ENCODE data around the gene LRRC8A. TPM values are rescaled to one million over a fixed set of nuclear protein-coding genes. Genes with fewer than 3 reads are reported as not detected.

Gene LRRC8A
- total and polyA plus RNA-seq, 2 of the 4 experiments (the other 2 are of a cell fraction): 42.8 to 60.9 TPM

GRCh38 chr9:128885376-128885775 lies 3.4 kb downstream of the LRRC8A start:
- H2BK5ac ChIP-seq (ENCODE audit: low read depth, low read length, poor library complexity, severe bottlenecking): no peak overlapping the region
- no peak for TF ChIP-seq BHLHE40 (IDR thresholded peaks at IDR 0.05; ENCODE audit: low read depth, low read length)
- TF ChIP-seq, protein P1, sequence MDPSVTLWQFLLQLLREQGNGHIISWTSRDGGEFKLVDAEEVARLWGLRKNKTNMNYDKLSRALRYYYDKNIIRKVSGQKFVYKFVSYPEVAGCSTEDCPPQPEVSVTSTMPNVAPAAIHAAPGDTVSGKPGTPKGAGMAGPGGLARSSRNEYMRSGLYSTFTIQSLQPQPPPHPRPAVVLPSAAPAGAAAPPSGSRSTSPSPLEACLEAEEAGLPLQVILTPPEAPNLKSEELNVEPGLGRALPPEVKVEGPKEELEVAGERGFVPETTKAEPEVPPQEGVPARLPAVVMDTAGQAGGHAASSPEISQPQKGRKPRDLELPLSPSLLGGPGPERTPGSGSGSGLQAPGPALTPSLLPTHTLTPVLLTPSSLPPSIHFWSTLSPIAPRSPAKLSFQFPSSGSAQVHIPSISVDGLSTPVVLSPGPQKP (IDR thresholded peaks at IDR 0.05; ENCODE audit: borderline replicate concordance, low read depth, low read length): no peak
- TF ChIP-seq MAFK (IDR thresholded peaks at IDR 0.05; ENCODE audit: low read depth, low read length): no peak
- TF ChIP-seq MXI1 (IDR thresholded peaks at IDR 0.05; ENCODE audit: borderline replicate concordance, low read depth, low read length): no peak
- no peak for TF ChIP-seq SMC3 (IDR thresholded peaks at IDR 0.05; ENCODE audit: low read depth, low read length)
- no peak for TF ChIP-seq CEBPB (IDR thresholded peaks at IDR 0.05; ENCODE audit: low read depth, low read length)
- no peak for TF ChIP-seq RFX5 (IDR thresholded peaks at IDR 0.05; ENCODE audit: low read depth, low read length)
- no peak for TF ChIP-seq CHD1 (IDR thresholded peaks at IDR 0.05; ENCODE audit: low read depth, low read length)
- no peak for TF ChIP-seq RAD21 (IDR thresholded peaks at IDR 0.05; ENCODE audit: low read length)
- no peak overlapping the region for H2BK20ac ChIP-seq (ENCODE audit: low read depth, low read length)
- no TSS peak for BruUV-seq (replicated peaks)
- peaks cover 16 to 78% of the 10 kb centered on the region in 2 experiments for H3K79me1 ChIP-seq (ENCODE audit: low read depth in 1 of 2, low read length in 2 of 2)
- H3K9me3 ChIP-seq (ENCODE audit: control insufficient read depth, insufficient read depth, low read length): no peaks in the 10 kb centered on the region
- no peaks in the 10 kb centered on the region for H3K27me3 ChIP-seq (ENCODE audit: control insufficient read depth, insufficient read depth, low read length)
- H4K91ac ChIP-seq (ENCODE audit: insufficient read depth, low read depth, low read length): no peak overlapping the region
- H4K8ac ChIP-seq (ENCODE audit: low read depth in 2 of 2, low read length in 2 of 2): no peak overlapping the region
- no peak overlapping the region for H3K4me2 ChIP-seq (ENCODE audit: low read depth, low read length)
- H3K9me1 ChIP-seq (ENCODE audit: insufficient read depth, low read length): peaks cover 33% of the 10 kb centered on the region
- H2BK15ac ChIP-seq (ENCODE audit: low read depth, low read length): no peak overlapping the region
- H3K9ac ChIP-seq (ENCODE audit: low read depth, low read length): no peak overlapping the region
- dilution Hi-C loops (cut with HindIII; ENCODE audit: low sequenced_read_pairs, unreplicated experiment): no loop called here
- H3K4me1 ChIP-seq (ENCODE audit: control insufficient read depth, insufficient read depth, low read length): peaks cover 19% of the 10 kb centered on the region
- in situ Hi-C loops (cut with MboI; ENCODE audit: low sequenced_read_pairs): no loop called here
- no peak overlapping the region for H3K14ac ChIP-seq (replicated peaks; ENCODE audit: low read depth, low read length)
- no peak overlapping the region for H3K18ac ChIP-seq (ENCODE audit: low read depth, low read length)
- ChIA-PET CTCF (no interaction called here), POLR2A (ENCODE audit: unreplicated experiment) (no interaction called here)
- no peak overlapping the region for H3K56ac ChIP-seq (ENCODE audit: extremely low read depth, insufficient read depth, low read length)
- H2BK120ac ChIP-seq (ENCODE audit: low read depth, low read length): no peak overlapping the region
- no peak overlapping the region for H3K4ac ChIP-seq (ENCODE audit: low read depth, low read length)
- H2AK5ac ChIP-seq (ENCODE audit: low read depth, low read length): no peak overlapping the region
- DNase-seq (no peak), ATAC-seq (ENCODE audit: low read depth) (no peak)
- WGBS, 2 experiments (ENCODE audit: extremely low coverage in 2 of 2, insufficient read length in 1 of 2): no CpG with 5 or more reads among the region's 8 CpGs
- intact Hi-C loops (cut with micrococcal nuclease): no loop called here
- H3K4me3 ChIP-seq (ENCODE audit: insufficient read depth, low read depth, low read length): no peak overlapping the region
- H4K20me1 ChIP-seq (ENCODE audit: insufficient read depth, low read length): peaks cover 43% of the 10 kb centered on the region
- no peak overlapping the region for H2AFZ ChIP-seq (replicated peaks; ENCODE audit: low read length, poor library complexity)
- H3K23ac ChIP-seq (ENCODE audit: low read depth, low read length): no peak overlapping the region
- H2AK9ac ChIP-seq (replicated peaks; ENCODE audit: low read depth, low read length, poor library complexity): no peak overlapping the region
- H4K5ac ChIP-seq (ENCODE audit: low read depth, low read length): no peak overlapping the region
- H3K27ac ChIP-seq (ENCODE audit: insufficient read depth, low read length): no peak overlapping the region
- H3K36me3 ChIP-seq (ENCODE audit: control insufficient read depth, insufficient read depth, low read length): peaks cover 36% of the 10 kb centered on the region
